ENCODE measurements around the gene ABCG4. TPM values are rescaled to one million over a fixed set of nuclear protein-coding genes. Genes with fewer than 3 reads are reported as not detected.
"Not testable (repeated sequence)": the region's sequence is repeated elsewhere in the genome, so short reads cannot be mapped to it uniquely, and the experiment has no call there.

ABCG4 gene
- total RNA-seq, 2 donors from 2014 or later, result not detected

DNA sequence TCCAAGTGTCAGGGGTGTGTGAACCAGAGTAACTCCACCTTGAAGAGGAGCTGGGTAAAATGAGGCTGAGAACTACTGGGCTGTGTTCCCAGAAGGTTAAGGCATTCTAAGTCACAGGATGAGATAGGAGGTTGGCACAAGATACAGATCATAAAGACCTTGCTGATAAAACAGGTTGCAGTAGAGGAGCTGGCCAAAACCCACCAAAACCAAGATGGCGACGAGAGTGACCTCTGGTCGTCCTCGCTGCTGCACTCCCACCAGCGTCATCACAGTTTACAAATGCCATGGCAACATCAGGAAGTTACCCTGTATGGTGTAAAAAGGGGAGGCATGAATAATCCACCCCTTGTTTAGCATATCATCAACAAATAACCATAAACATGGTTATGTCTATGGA, 52.4 kb downstream of the ABCG4 start:
- not testable (repeated sequence) for H3K4me1 Mint-ChIP-seq; H3K27me3 Mint-ChIP-seq; DNase-seq; H3K27ac Mint-ChIP-seq; ATAC-seq; H3K4me3 Mint-ChIP-seq; H3K36me3 Mint-ChIP-seq (ENCODE audit: low read depth); H3K9me3 ChIP-seq (ENCODE audit: control insufficient read depth, low read length, poor library complexity, severe bottlenecking)

DNA sequence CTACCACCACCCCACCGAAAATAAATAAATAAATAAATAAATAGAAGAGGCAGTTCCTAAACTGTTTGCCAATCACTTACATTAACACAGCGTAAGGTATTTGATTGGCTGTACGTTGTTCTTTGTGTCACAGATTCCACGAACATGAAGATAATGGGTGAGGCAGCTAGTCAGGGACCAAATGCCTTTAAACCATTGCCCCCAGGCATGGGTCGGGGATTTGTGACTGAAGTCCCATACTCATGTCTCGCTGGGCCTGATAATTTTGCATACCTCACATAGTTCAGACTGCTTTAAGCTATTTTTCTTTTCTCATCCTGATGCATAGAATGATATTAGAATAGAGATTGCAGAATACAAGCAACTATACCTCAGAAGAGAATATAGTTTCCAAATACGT, 53.7 kb downstream of the ABCG4 start:
- ATAC-seq, result no peak
- no peak overlapping the region for H3K4me3 Mint-ChIP-seq
- H3K27ac Mint-ChIP-seq, result no peak overlapping the region
- H3K4me1 Mint-ChIP-seq, result peaks cover 12% of the 10 kb centered on the region
- DNase-seq, result no peak
- H3K27me3 Mint-ChIP-seq, result no peaks in the 10 kb centered on the region
- no peaks in the 10 kb centered on the region for H3K9me3 ChIP-seq (ENCODE audit: control insufficient read depth, low read length, poor library complexity, severe bottlenecking)
- H3K36me3 Mint-ChIP-seq (ENCODE audit: low read depth), result peaks cover 3% of the 10 kb centered on the region

DNA sequence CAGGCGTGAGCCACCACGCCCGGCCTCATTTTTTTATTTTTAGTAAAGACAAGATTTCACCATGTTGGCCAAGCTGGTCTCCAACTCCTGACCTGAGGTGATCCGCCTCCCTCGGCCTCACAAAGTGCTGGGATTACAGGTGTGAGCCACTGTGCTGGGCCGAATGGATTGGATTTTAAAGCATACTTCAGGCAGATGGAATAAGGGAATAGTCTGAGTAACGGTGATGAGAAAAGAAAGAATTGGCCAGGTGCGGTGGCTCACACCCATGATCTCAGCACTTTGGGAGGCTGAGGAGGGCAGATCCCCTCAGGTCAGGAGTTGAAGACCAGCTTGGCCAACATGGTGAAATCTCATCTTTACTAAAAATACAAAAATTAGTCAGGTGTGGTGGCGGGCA, 55.2 kb downstream of the ABCG4 start:
- no peak for DNase-seq
- ATAC-seq, result no peak
- Mint-ChIP-seq H3K4me1 (peaks cover 16% of the 10 kb centered on the region), H3K36me3 (ENCODE audit: low read depth) (peaks cover 3% of the 10 kb centered on the region), H3K27me3 (no peaks in the 10 kb centered on the region), H3K4me3 (peak overlapping the region; percentile 25), H3K27ac (no peak overlapping the region)
- no peaks in the 10 kb centered on the region for H3K9me3 ChIP-seq (ENCODE audit: control insufficient read depth, low read length, poor library complexity, severe bottlenecking)

DNA sequence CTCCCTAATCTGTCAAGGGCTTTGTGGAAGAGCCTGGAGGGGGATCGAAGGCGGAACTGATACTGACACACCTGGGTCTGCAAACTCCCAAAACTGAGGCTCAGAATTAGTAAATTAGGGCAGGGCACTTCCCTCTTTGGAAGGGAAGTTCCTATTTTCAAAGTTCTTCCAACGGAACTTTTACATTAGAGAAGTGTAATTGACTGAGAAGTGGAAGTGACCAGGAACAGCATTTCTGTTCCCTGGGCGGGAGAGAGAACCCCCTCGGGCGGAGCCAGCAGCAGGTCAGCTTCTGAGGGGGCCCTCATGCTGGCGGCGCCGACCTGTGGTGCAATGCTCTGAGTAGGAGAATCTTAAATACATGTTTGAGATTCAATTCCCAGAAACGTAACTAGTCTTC, 56.2 kb downstream of the ABCG4 start:
- H3K27me3 Mint-ChIP-seq, result no peaks in the 10 kb centered on the region
- DNase-seq (no peak), ATAC-seq (no peak)
- no peaks in the 10 kb centered on the region for H3K9me3 ChIP-seq (ENCODE audit: control insufficient read depth, low read length, poor library complexity, severe bottlenecking)
- peak overlapping the region; percentile 67 for H3K4me3 Mint-ChIP-seq
- peaks cover 3% of the 10 kb centered on the region for H3K36me3 Mint-ChIP-seq (ENCODE audit: low read depth)
- peak overlapping the region; percentile 3 for H3K27ac Mint-ChIP-seq
- H3K4me1 Mint-ChIP-seq, result peaks cover 21% of the 10 kb centered on the region

DNA sequence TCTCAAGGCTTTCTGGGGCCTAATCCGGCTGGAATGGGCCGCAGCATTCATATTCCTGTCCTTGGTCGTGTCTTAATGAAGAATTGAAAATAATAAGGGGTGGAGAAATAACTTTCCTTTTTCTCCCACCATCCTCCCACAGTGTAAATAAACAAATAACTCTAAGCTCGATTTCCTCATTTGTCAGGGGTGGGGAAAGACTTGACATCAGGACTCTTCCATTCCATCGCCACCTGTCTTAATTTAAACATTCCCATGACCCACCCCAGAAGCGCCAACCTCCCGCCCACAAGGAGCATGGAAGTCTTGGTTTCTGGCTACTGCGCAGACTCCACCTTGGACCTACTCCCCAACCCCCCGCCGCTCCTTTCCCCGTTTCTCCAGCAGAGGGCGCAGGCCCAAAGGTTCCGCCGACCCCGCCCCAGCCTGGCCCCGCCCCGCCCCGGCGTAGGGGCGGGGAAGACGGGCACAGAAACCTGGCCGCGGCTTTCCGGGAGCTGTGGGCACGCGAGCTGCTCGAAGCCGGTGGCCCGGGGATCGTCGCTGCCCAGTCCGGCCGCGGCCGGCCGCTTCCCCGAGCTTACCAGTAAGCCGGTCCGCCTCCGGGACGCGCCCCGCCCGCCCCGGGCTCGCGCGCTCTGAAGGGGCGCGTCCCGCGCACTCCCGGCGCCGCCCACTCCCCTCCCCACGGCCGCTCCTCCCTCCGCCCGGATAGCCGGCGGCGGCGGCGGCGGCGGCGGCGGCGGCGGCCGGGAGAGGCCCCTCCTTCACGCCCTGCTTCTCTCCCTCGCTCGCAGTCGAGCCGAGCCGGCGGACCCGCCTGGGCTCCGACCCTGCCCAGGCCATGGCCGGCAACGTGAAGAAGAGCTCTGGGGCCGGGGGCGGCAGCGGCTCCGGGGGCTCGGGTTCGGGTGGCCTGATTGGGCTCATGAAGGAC, 57.0 kb downstream of the ABCG4 start, which contains the start of gene CBL:
Gene CBL (plus strand): TSS at position 766 of the 937 bp plus-strand sequence. CDS start 79 bp downstream, at position 845.
- ATAC-seq (peak; percentile 90), DNase-seq (peak; percentile 93 to 95 (median 95))
- Mint-ChIP-seq H3K4me1 (peaks cover 21% of the 10 kb centered on the region), H3K36me3 (ENCODE audit: low read depth) (peaks cover 3% of the 10 kb centered on the region), H3K27ac (peak within 1 kb of the TSS; percentile 95), H3K4me3 (peak within 1 kb of the TSS; percentile 100), H3K27me3 (no peaks in the 10 kb centered on the region)
- H3K9me3 ChIP-seq (ENCODE audit: control insufficient read depth, low read length, poor library complexity, severe bottlenecking), result no peaks in the 10 kb centered on the region

DNA sequence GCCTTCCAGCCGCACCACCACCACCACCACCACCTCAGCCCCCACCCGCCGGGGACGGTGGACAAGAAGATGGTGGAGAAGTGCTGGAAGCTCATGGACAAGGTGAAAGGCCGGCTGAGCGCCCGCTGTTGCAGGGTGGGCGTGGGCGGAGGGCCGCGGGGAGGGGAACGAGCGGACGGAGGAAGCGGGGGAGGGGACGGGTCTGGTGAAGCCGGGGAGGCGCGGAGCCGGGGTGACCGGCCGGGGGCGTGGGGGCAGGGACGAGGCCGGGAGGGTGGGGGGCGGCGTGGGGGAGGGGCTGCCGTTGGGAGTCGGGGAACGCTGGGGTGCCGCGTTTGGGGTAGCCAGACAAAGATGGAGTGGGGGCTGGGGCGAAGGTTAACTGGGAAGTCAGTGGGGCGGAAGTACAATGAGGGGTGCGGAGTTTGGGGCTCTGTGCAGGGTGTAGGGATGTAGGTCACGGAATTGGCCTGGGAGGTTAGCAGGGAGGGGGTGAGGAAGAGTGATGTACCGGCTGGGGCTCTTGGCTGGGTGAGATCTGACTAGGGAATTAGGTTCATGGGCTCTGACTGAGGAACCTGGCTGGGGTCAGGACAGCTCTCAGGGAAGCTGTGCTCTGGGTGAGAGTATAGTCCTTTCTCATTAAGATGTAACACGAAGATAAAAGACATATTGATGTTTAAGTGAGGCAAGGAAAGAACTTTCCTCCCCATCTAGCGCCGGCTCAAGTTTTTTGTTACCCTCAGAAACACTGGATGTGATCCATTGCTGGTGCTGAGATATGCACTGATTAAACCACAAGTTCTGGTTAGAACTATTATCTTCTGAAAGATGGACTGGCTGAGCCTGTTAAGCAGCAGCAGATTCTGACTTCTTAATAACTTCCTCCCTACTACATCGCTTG, 57.9 kb downstream of the ABCG4 start:
- Mint-ChIP-seq H3K36me3 (ENCODE audit: low read depth) (peaks cover 3% of the 10 kb centered on the region), H3K27ac (peak overlapping the region; percentile 95), H3K4me1 (peaks cover 21% of the 10 kb centered on the region), H3K27me3 (no peaks in the 10 kb centered on the region), H3K4me3 (peak overlapping the region; percentile 100)
- peak; percentile 21 to 52 (median 36) for DNase-seq
- H3K9me3 ChIP-seq (ENCODE audit: control insufficient read depth, low read length, poor library complexity, severe bottlenecking), result no peaks in the 10 kb centered on the region
- ATAC-seq, result peak; percentile 34

DNA sequence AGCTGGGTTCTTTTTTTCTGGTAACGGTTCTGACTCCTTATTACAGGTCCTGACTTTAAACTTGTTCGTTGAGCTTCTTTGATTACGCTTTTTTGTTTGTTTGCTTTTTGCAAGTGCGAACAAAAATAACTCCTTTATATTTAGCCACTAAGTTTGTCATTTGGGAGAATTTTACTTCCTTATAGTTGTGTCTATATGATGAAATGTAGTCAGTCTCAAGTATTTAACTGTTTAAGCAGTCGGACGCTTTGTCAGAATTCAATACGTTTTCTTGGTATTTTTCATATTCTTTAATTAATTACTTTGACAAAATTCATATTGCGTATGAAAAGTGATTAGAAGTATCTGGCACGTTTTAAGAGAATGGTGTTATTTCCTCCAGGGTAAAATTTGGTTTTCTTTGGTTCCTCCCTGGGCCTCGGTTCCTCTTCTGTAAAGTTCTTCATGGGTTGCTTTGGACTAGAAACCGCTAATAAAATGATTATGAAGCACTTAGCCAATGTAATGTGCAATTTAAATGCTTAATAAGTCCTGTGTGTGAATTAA, 58.6 kb downstream of the ABCG4 start:
- no peak for DNase-seq
- peak overlapping the region; percentile 100 for H3K4me3 Mint-ChIP-seq
- H3K9me3 ChIP-seq (ENCODE audit: control insufficient read depth, low read length, poor library complexity, severe bottlenecking), result no peaks in the 10 kb centered on the region
- peaks cover 3% of the 10 kb centered on the region for H3K36me3 Mint-ChIP-seq (ENCODE audit: low read depth)
- no peak for ATAC-seq
- H3K27ac Mint-ChIP-seq, result peak overlapping the region; percentile 95
- H3K4me1 Mint-ChIP-seq, result peaks cover 21% of the 10 kb centered on the region
- H3K27me3 Mint-ChIP-seq, result no peaks in the 10 kb centered on the region

DNA sequence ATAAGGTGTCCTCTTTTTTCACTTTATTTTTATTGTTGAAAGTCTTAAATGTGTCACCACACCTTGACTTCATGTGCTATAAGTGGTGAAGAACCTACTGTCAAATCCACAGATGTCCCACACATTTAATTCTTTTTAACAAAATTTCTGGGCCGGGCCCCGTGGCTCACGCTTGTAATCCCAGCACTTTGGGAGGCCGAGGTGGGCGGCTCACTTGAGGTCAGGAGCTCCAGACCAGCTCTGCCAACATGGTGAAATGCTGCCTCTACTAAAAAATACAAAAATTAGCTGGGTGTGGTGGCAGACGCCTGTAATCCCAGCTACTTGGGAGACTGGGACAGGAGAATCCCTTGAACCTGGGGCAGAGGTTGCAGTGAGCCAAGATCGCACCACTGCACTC, 60.3 kb downstream of the ABCG4 start:
- H3K9me3 ChIP-seq (ENCODE audit: control insufficient read depth, low read length, poor library complexity, severe bottlenecking), result no peaks in the 10 kb centered on the region

DNA sequence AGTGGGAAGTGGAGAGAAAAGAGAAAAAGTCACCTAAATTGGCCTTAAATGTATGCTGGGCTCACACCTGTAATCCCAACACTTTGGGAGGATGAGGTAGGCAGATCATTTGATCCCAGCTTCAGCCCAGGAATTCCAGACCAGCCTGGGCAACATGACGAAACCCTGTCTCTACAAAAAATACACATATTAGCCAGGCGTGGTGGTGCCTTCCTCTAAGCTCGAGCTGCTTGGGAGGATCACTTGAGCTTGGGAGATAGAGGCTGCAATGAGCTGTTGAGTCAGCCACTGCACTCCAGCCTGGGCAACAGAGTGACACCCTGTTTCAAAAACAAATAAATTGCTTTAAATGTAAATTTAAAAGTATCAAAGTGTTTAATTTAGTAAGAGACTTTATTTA, 61.2 kb downstream of the ABCG4 start:
- no peaks in the 10 kb centered on the region for H3K9me3 ChIP-seq (ENCODE audit: control insufficient read depth, low read length, poor library complexity, severe bottlenecking)
- Mint-ChIP-seq H3K4me1 (peaks cover 30% of the 10 kb centered on the region), H3K4me3 (no peak overlapping the region), H3K36me3 (ENCODE audit: low read depth) (peaks cover 3% of the 10 kb centered on the region), H3K27me3 (no peaks in the 10 kb centered on the region), H3K27ac (no peak overlapping the region)
- DNase-seq (no peak), ATAC-seq (no peak)

More for the DNA sequence above, 60.3 kb downstream of the ABCG4 start:
- H3K36me3 Mint-ChIP-seq (ENCODE audit: low read depth), result peaks cover 3% of the 10 kb centered on the region
- peaks cover 28% of the 10 kb centered on the region for H3K4me1 Mint-ChIP-seq
- DNase-seq (no peak), ATAC-seq (no peak)
- no peak overlapping the region for H3K27ac Mint-ChIP-seq
- H3K4me3 Mint-ChIP-seq, result peak overlapping the region; percentile 5
- no peaks in the 10 kb centered on the region for H3K27me3 Mint-ChIP-seq

Other genes starting within 250 kb of the ABCG4 start
- gene BCL9L, start 223.1 kb upstream of the ABCG4 start, total RNA-seq, result 100 to 1,000 TPM; 186 to 204 TPM
- not detected for gene UPK2, start 192.8 kb upstream of the ABCG4 start, total RNA-seq
- gene FOXR1, start 177.3 kb upstream of the ABCG4 start, total RNA-seq, result not detected
- 100 to 1,000 TPM; 116 TPM for gene CENATAC, start 150.9 kb upstream of the ABCG4 start, total RNA-seq
- 1,000 to 10,000 TPM; 2,323 to 2,414 TPM for gene RPS25, start 130.7 kb upstream of the ABCG4 start, total RNA-seq
- gene TRAPPC4, start 130.3 kb upstream of the ABCG4 start, total RNA-seq, result 10 to 100 TPM; 62.4 to 69.5 TPM
- 10 to 100 TPM in 1 of 2 donors, 1 to 10 TPM in 1; 9.0 to 11.0 TPM for gene SLC37A4, start 118.2 kb upstream of the ABCG4 start, total RNA-seq
- 100 to 1,000 TPM; 132 to 162 TPM for gene HYOU1, start 91.8 kb upstream of the ABCG4 start, total RNA-seq
- 10 to 100 TPM; 58.3 to 68.0 TPM for gene VPS11, start 81.2 kb upstream of the ABCG4 start, total RNA-seq
- 1 to 10 TPM; 8.7 to 9.1 TPM for gene HMBS, start 64.2 kb upstream of the ABCG4 start, total RNA-seq
- gene DPAGT1, start 47.2 kb upstream of the ABCG4 start, total RNA-seq, result 10 to 100 TPM; 18.9 to 20.5 TPM
- 10 to 100 TPM; 20.9 to 24.6 TPM for gene C2CD2L, start 41.7 kb upstream of the ABCG4 start, total RNA-seq
- gene HINFP, start 27.5 kb upstream of the ABCG4 start, total RNA-seq, result 10 to 100 TPM; 22.3 to 26.1 TPM
- 1 to 10 TPM; 6.6 to 6.9 TPM for gene NLRX1, start 19.7 kb downstream of the ABCG4 start, total RNA-seq
- 1 to 10 TPM in 1 of 2 donors, under 1 TPM in 1; 0.65 to 1.0 TPM for gene NHERF4, start 36.4 kb downstream of the ABCG4 start, total RNA-seq
- gene CBL, start 57.3 kb downstream of the ABCG4 start, total RNA-seq, result 10 to 100 TPM; 36.1 to 41.9 TPM
- gene MCAM, start 168.1 kb downstream of the ABCG4 start, total RNA-seq, result 10 to 100 TPM; 25.6 to 54.0 TPM
- gene RNF26, start 185.5 kb downstream of the ABCG4 start, total RNA-seq, result 10 to 100 TPM; 15.3 to 19.0 TPM
- not detected for gene C1QTNF5, start 191.8 kb downstream of the ABCG4 start, total RNA-seq
- not detected for gene MFRP, start 197.7 kb downstream of the ABCG4 start, total RNA-seq
- gene USP2, start 232.6 kb downstream of the ABCG4 start, total RNA-seq, result 1 to 10 TPM; 1.7 to 5.2 TPM

All from T-helper 17 cell (primary cell).